OCI-LY3 (cell line): ENCODE data around the gene POLR1B.
"Not testable (repeated sequence)": the region's sequence is repeated elsewhere in the genome, so short reads cannot be mapped to it uniquely, and the experiment has no call there.

Experiments
- H2AFZ ChIP-seq: fragments of 200-600, 300-600 bp; shearing (Covaris generic); 2 replicates; pipeline ENCODE4 v1.6.0; 2014; ENCODE audit warnings: antibody characterized with exemption, low read depth, low read length
- H3K27ac ChIP-seq: fragments of 200-600, 300-600 bp; sonication (generic); 2 replicates; pipeline ENCODE4 v1.5.1; 2014; ENCODE audit warnings: mild to moderate bottlenecking, low read length, moderate library complexity, mixed read lengths
- H3K27me3 ChIP-seq: fragments of 200-600, 300-600 bp; sonication (generic); 2 replicates; pipeline ENCODE4 v1.6.1; 2014; ENCODE audit warnings: low read depth, low read length, mixed read lengths
- H3K36me3 ChIP-seq: fragments of 200-600, 300-600 bp; sonication (generic); replicated peaks from 2 replicates; pipeline ENCODE3; 2014; ENCODE audit warnings: low read depth, low read length, mixed read lengths
- H3K4me1 ChIP-seq: fragments of 300-600, 200-600 bp; sonication (generic); 2 replicates; pipeline ENCODE4 v1.6.1; 2014; ENCODE audit warnings: low read length, mixed read lengths
- H3K4me2 ChIP-seq: fragments of 200-600, 300-600 bp; sonication (generic); 2 replicates; pipeline ENCODE4 v1.6.1; 2014; ENCODE audit warnings: low read length, mixed read lengths
- H3K4me3 ChIP-seq: fragments of 300-600, 200-600 bp; sonication (generic); 2 replicates; pipeline ENCODE4 v1.5.1; 2014; ENCODE audit warnings: antibody characterized with exemption, mild to moderate bottlenecking, low read length, moderate library complexity
- H3K79me2 ChIP-seq: fragments of 300-600, 200-600 bp; shearing (Covaris generic); 2 replicates; pipeline ENCODE4 v1.6.1; 2014; ENCODE audit warnings: mild to moderate bottlenecking, low read length, mixed read lengths
- H3K9ac ChIP-seq: fragments of 300-600, 200-600 bp; shearing (Covaris generic); 2 replicates; pipeline ENCODE4 v1.6.0; 2014; ENCODE audit warnings: mild to moderate bottlenecking, low read length, moderate library complexity
- H3K9me3 ChIP-seq: fragments of 200-600, 300-600 bp; shearing (Covaris generic); 2 replicates; pipeline ENCODE4 v1.6.1; 2014; ENCODE audit warnings: low read length, mixed read lengths; ENCODE audit not compliant: insufficient read depth
- H4K20me1 ChIP-seq: fragments of 200-600, 300-600 bp; sonication (generic); 2 replicates; pipeline ENCODE4 v1.6.1; 2016; ENCODE audit warnings: low read length, mixed read lengths; ENCODE audit not compliant: insufficient read depth
- EZH2phosphoT487 ChIP-seq: fragments of 200-600 bp; shearing (Covaris generic); IDR thresholded peaks from 2 replicates; pipeline ENCODE4 v1.6.1; 2018; ENCODE audit warnings: antibody characterized with exemption, mixed run types, low read depth
- TF ChIP-seq, protein P1 (sequence below): fragments of 200-600, 300-600 bp; sonication (generic); IDR thresholded peaks from 2 replicates; pipeline ENCODE4 v1.5.1; 2014; ENCODE audit warnings: antibody characterized with exemption, low read length, low read depth

Gene POLR1B

DNA sequence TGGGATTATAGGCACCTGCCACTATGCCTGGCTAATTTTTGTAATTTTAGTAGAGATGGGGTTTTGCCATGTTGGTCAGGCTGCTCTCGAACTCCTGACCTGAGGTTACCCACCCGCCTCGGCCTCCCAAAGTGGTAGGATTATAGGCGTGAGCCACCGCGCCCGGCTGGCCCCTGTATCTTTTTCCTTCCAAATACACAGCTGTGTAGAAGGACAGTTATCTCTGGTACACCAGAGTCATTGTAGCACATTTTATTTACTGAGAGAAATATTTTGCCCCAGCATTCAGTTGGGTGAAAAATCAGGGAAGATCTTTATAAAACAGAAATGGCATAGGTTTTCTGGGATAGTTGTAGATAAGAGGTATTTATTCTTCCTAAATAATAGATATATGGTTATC, 23.5 kb upstream of the POLR1B start:
- Histone ChIP-seq H3K9ac (no peak overlapping the region), H2AFZ (no peak overlapping the region), H3K4me1 (no peaks in the 10 kb centered on the region), H3K27me3 (no peaks in the 10 kb centered on the region), H3K79me2 (no peaks in the 10 kb centered on the region), H3K36me3 (peaks cover 18% of the 10 kb centered on the region), H3K4me3 (no peak overlapping the region), H3K27ac (no peak overlapping the region), H3K9me3 (no peaks in the 10 kb centered on the region), H3K4me2 (no peak overlapping the region), H4K20me1 (no peaks in the 10 kb centered on the region)
- TF ChIP-seq EZH2phosphoT487, result no peak
- TF ChIP-seq, protein P1, sequence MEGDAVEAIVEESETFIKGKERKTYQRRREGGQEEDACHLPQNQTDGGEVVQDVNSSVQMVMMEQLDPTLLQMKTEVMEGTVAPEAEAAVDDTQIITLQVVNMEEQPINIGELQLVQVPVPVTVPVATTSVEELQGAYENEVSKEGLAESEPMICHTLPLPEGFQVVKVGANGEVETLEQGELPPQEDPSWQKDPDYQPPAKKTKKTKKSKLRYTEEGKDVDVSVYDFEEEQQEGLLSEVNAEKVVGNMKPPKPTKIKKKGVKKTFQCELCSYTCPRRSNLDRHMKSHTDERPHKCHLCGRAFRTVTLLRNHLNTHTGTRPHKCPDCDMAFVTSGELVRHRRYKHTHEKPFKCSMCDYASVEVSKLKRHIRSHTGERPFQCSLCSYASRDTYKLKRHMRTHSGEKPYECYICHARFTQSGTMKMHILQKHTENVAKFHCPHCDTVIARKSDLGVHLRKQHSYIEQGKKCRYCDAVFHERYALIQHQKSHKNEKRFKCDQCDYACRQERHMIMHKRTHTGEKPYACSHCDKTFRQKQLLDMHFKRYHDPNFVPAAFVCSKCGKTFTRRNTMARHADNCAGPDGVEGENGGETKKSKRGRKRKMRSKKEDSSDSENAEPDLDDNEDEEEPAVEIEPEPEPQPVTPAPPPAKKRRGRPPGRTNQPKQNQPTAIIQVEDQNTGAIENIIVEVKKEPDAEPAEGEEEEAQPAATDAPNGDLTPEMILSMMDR, result no peak

DNA sequence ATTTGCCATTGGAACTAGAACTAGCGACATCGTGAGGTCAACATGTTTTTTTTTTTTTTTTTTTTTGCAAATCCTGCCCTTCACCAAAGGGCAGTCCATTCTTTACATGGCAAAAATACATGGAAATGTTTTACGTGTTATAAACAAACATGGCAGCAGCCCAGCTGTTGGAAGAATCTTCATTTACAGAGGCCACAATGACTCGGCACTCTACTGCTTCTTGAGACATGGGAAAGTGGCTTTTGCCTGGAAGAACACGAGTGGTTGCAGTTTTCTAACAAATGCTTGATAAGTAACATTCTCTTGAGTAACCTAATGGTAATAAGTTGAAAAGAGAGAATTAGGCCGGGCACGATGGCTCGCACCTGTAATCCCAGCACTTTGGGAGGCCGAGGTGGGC, 22.8 kb upstream of the POLR1B start:
- Histone ChIP-seq H3K27ac (no peak overlapping the region), H2AFZ (no peak overlapping the region), H3K79me2 (no peaks in the 10 kb centered on the region), H3K9ac (no peak overlapping the region), H3K4me1 (no peaks in the 10 kb centered on the region), H3K27me3 (no peaks in the 10 kb centered on the region), H3K4me2 (no peak overlapping the region), H3K36me3 (peaks cover 17% of the 10 kb centered on the region), H3K4me3 (no peak overlapping the region), H3K9me3 (no peaks in the 10 kb centered on the region), H4K20me1 (no peaks in the 10 kb centered on the region)
- TF ChIP-seq, protein P1, result no peak
- TF ChIP-seq EZH2phosphoT487, result no peak

DNA sequence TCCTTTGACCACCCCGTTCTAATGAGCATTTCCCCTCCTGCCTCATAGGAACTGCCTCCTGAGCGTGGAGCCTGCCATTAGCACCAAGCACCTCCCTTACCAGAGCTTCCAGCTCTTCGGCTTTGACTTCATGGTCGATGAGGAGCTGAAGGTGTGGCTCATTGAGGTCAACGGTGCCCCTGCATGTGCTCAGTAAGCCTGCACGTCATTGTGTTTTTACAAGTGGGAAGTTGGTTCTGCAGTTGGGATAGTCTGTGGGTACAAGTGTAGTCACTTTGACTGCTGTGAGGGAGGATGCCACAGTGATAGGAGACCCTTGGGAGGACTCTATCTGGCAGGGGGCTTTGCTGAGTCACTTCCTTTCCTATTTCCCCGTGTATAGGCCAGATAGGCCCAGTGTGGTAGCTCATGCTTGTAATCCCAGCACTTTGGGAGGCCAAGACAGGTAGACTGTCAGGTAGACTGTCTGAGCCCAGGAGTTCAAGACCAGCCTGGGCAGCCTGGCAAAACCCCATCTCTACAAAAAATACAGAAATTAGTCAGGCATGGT, 22.0 kb upstream of the POLR1B start:
- Histone ChIP-seq H3K36me3 (peaks cover 12% of the 10 kb centered on the region), H3K4me2 (no peak overlapping the region), H2AFZ (no peak overlapping the region), H4K20me1 (no peaks in the 10 kb centered on the region), H3K27me3 (no peaks in the 10 kb centered on the region), H3K4me3 (no peak overlapping the region), H3K4me1 (no peaks in the 10 kb centered on the region), H3K27ac (no peak overlapping the region), H3K9me3 (no peaks in the 10 kb centered on the region), H3K9ac (no peak overlapping the region), H3K79me2 (no peaks in the 10 kb centered on the region)
- TF ChIP-seq, protein P1, result no peak
- TF ChIP-seq EZH2phosphoT487, result no peak

DNA sequence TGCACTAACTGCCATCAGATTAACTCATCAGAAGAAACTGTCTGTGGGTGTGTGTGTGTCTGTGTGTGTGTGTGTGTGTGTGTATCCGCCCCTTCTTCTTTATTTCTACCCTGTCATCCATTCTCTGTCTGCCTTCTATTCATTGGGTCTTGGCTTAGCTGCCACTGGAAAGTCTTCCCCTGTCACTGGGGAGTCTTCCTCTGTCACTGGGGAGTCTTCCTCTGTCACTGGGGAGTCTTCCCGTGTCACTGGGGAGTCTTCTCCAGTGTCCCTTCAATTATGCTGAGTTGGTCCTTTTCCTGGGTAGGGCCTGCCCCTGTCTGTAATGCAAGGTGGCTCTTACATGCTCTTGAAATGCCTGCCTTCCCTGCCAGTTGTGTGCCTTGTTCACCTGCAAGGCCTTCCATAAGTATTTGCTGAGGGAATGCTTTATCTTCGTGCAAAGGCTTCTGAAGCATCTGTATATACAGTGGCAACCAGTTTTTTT, 18.9 kb upstream of the POLR1B start:
- Histone ChIP-seq H3K9me3 (no peaks in the 10 kb centered on the region), H2AFZ (no peak overlapping the region), H3K4me3 (no peak overlapping the region), H4K20me1 (no peaks in the 10 kb centered on the region), H3K27me3 (no peaks in the 10 kb centered on the region), H3K79me2 (no peaks in the 10 kb centered on the region), H3K27ac (no peak overlapping the region), H3K36me3 (peaks cover 5% of the 10 kb centered on the region), H3K9ac (no peak overlapping the region), H3K4me2 (no peak overlapping the region), H3K4me1 (no peaks in the 10 kb centered on the region)
- TF ChIP-seq EZH2phosphoT487, result no peak

DNA sequence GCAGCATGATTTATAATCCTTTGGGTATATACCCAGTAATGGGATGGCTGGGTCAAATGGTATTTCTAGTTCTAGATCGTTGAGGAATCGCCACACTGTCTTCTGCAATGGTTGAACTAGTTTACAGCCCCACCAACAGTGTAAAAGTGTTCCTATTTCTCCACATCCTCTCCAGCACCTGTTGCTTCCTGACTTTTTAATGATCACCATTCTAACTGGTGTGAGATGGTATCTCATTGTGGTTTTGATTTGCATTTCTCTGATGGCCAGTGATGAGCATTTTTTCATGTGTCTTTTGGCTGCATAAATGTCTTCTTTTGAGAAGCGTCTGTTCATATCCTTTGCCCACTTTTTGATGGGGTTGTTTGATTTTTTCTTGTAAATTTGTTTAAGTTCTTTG, 18.0 kb upstream of the POLR1B start:
- not testable (repeated sequence) for H3K27ac ChIP-seq, H3K4me3 ChIP-seq, H3K4me2 ChIP-seq, H2AFZ ChIP-seq, H3K4me1 ChIP-seq, H3K9me3 ChIP-seq, H3K9ac ChIP-seq, H3K27me3 ChIP-seq, H3K79me2 ChIP-seq, H4K20me1 ChIP-seq
- peaks cover 11% of the 10 kb centered on the region for H3K36me3 ChIP-seq
